Ishikawa (cell line): ENCODE results near the gene SOS1.

Experiments used
- RAD21 ChIP-seq: IDR thresholded peaks from 2 replicates; pipeline ENCODE4 v1.6.1; 2012; ENCODE audit warnings: low read depth
- TAF1 ChIP-seq: IDR thresholded peaks from 2 replicates; pipeline ENCODE4 v1.6.1; 2012; ENCODE audit warnings: low read depth, mild to moderate bottlenecking
- TEAD4 ChIP-seq: IDR thresholded peaks from 2 replicates; pipeline ENCODE4 v1.6.1; 2012
- YY1 ChIP-seq: IDR thresholded peaks from 2 replicates; pipeline ENCODE4 v1.6.1; 2012; ENCODE audit warnings: low read depth

DNA sequence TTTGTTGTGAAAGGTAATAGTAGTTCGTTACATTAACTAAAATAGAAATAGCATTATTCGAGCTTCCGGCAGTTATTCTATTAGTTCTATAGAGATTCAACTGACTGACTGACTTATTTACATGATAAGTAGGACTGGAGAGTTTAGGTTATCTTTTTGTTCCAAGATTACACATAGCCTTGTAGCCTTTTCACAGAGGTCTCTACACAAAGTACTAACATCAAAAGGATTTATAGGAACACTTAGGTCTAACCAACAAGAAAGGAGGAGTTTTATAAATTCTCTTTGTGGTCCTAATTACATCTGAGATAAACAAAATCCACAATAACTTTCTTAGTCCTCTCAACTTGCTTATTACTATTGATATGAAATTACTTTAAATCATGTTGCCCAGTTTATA lies 62.8 kb downstream of the SOS1 start:
- no peak for TF ChIP-seq RAD21
- TF ChIP-seq TEAD4: no peak
- no peak for TF ChIP-seq TAF1
- TF ChIP-seq YY1: no peak
